HEK293 (cell line): Measurements from ENCODE around the gene TMEM164.

Source experiments
- CTCF ChIA-PET: fragments of 350-600 bp; formaldehyde crosslinking; extraction: SDS; loops from one replicate; lab custom pipeline; 2021; ENCODE audit warnings: antibody characterized with exemption; lab: Yijun Ruan, JAX
- POLR2A ChIA-PET: fragments of 300-600 bp; formaldehyde crosslinking; extraction: SDS; loops from one replicate; lab custom pipeline; 2020; ENCODE audit warnings: antibody characterized with exemption, inconsistent platforms; lab: Yijun Ruan, JAX
- H3K27ac ChIP-seq: fragments of 200-500 bp; sonication (Bioruptor generic); 2 replicates; pipeline ENCODE4 v1.5.1; 2014; ENCODE audit warnings: low read depth, low read length, control low read depth, inconsistent platforms; ENCODE audit errors: extremely low read depth
- H3K36me3 ChIP-seq, 2 experiments: fragments of 200-500 bp in 1 of 2; sonication (Bioruptor generic) in 1 of 2; 1 replicate in 1 of 2; 2 replicates in 1 of 2; pipeline ENCODE4 v1.5.1; 2014 to 2017; ENCODE audit warnings: inconsistent platforms in 2 of 2, low read length in 2 of 2; ENCODE audit not compliant: control insufficient read depth in 2 of 2, insufficient read depth in 1 of 2
- H3K4me1 ChIP-seq: fragments of 200-500 bp; sonication (Bioruptor generic); 2 replicates; pipeline ENCODE4 v1.5.1; 2014; ENCODE audit warnings: mild to moderate bottlenecking, low read length, inconsistent platforms; ENCODE audit not compliant: control insufficient read depth, insufficient read depth
- H3K4me3 ChIP-seq: 2 replicates; pipeline ENCODE4 v1.5.1; 2011; ENCODE audit warnings: low read depth, mild to moderate bottlenecking, control low read depth, low read length, moderate library complexity
- H3K9me3 ChIP-seq: fragments of 200-500 bp; sonication (Bioruptor generic); 2 replicates; pipeline ENCODE4 v1.5.1; 2014; ENCODE audit warnings: low read depth, low read length, inconsistent platforms; ENCODE audit not compliant: control insufficient read depth, insufficient read depth
- AEBP2 ChIP-seq: fragments of 450-650 bp; formaldehyde crosslinking; IDR thresholded peaks from 2 replicates; pipeline ENCODE4 v1.5.1; 2016; ENCODE audit warnings: missing biosample characterization, missing genetic modification characterization, borderline replicate concordance
- EGR2 ChIP-seq: fragments of 450-650 bp; formaldehyde crosslinking; IDR thresholded peaks from 2 replicates; pipeline ENCODE4 v1.5.1; 2016; ENCODE audit warnings: low read depth, missing biosample characterization, missing genetic modification characterization
- GLIS2 ChIP-seq: fragments of 450-650 bp; formaldehyde crosslinking; IDR thresholded peaks from 2 replicates; pipeline ENCODE4 v1.5.1; 2016; ENCODE audit warnings: missing biosample characterization, missing genetic modification characterization
- IKZF3 ChIP-seq: fragments of 450-650 bp; IDR thresholded peaks from 2 replicates; pipeline ENCODE4 v1.5.0; 2018; ENCODE audit warnings: missing biosample characterization, mild to moderate bottlenecking, missing genetic modification characterization, moderate library complexity
- KLF8 ChIP-seq: fragments of 450-650 bp; formaldehyde crosslinking; IDR thresholded peaks from 2 replicates; pipeline ENCODE4 v1.5.1; 2016; ENCODE audit warnings: missing biosample characterization, missing genetic modification characterization
- SETDB1 ChIP-seq: IDR thresholded peaks from one replicate; pipeline ENCODE4 v1.6.1; 2017; ENCODE audit warnings: mild to moderate bottlenecking, low read length, moderate library complexity, mixed read lengths; ENCODE audit not compliant: insufficient read length
- ZEB2 ChIP-seq: fragments of 450-650 bp; formaldehyde crosslinking; IDR thresholded peaks from 2 replicates; pipeline ENCODE4 v1.5.1; 2016; ENCODE audit warnings: missing biosample characterization, missing genetic modification characterization
- ZFHX2 ChIP-seq: fragments of 450-650 bp; formaldehyde crosslinking; conservative IDR thresholded peaks from 2 replicates; pipeline ENCODE4 v1.5.1; 2016; ENCODE audit warnings: missing biosample characterization, missing genetic modification characterization
- ZNF157 ChIP-seq: fragments of 450-650 bp; formaldehyde crosslinking; IDR thresholded peaks from 2 replicates; pipeline ENCODE4 v1.5.1; 2016; ENCODE audit warnings: missing biosample characterization, missing genetic modification characterization
- ZNF2 ChIP-seq: fragments of 450-650 bp; formaldehyde crosslinking; IDR thresholded peaks from 2 replicates; pipeline ENCODE4 v1.5.1; 2016; ENCODE audit warnings: missing biosample characterization, missing genetic modification characterization
- ZNF266 ChIP-seq: fragments of 450-650 bp; formaldehyde crosslinking; IDR thresholded peaks from 2 replicates; pipeline ENCODE4 v1.5.1; 2016; ENCODE audit warnings: missing biosample characterization, missing genetic modification characterization, low read depth
- ZNF302 ChIP-seq: fragments of 450-650 bp; formaldehyde crosslinking; IDR thresholded peaks from 2 replicates; pipeline ENCODE4 v1.5.1; 2016; ENCODE audit warnings: missing biosample characterization, missing genetic modification characterization, low read depth
- ZNF324 ChIP-seq: fragments of 450-650 bp; formaldehyde crosslinking; IDR thresholded peaks from 2 replicates; pipeline ENCODE4 v1.5.1; 2016; ENCODE audit warnings: missing biosample characterization, missing genetic modification characterization
- ZNF366 ChIP-seq: fragments of 450-650 bp; formaldehyde crosslinking; conservative IDR thresholded peaks from 2 replicates; pipeline ENCODE4 v1.5.1; 2016; ENCODE audit warnings: missing biosample characterization, missing genetic modification characterization
- ZNF398 ChIP-seq: fragments of 450-650 bp; formaldehyde crosslinking; IDR thresholded peaks from 2 replicates; pipeline ENCODE4 v1.5.1; 2017; ENCODE audit warnings: missing biosample characterization, missing genetic modification characterization
- ZNF488 ChIP-seq: fragments of 450-650 bp; formaldehyde crosslinking; IDR thresholded peaks from 2 replicates; pipeline ENCODE4 v1.5.1; 2016; ENCODE audit warnings: missing biosample characterization, missing genetic modification characterization
- ZNF510 ChIP-seq: fragments of 450-650 bp; formaldehyde crosslinking; IDR thresholded peaks from 2 replicates; pipeline ENCODE4 v1.5.1; 2018; ENCODE audit warnings: mild to moderate bottlenecking, missing genetic modification characterization, missing biosample characterization; ENCODE audit not compliant: insufficient replicate concordance
- ZNF513 ChIP-seq: fragments of 450-650 bp; IDR thresholded peaks from 2 replicates; pipeline ENCODE4 v1.5.1; 2018; ENCODE audit warnings: missing biosample characterization, missing genetic modification characterization
- ZNF571 ChIP-seq: fragments of 450-650 bp; formaldehyde crosslinking; IDR thresholded peaks from 2 replicates; pipeline ENCODE4 v1.5.0; 2017; ENCODE audit warnings: missing biosample characterization, missing genetic modification characterization
- ZNF580 ChIP-seq: fragments of 450-650 bp; formaldehyde crosslinking; IDR thresholded peaks from 2 replicates; pipeline ENCODE4 v1.5.1; 2016; ENCODE audit warnings: missing biosample characterization, missing genetic modification characterization
- ZNF596 ChIP-seq: fragments of 450-650 bp; IDR thresholded peaks from 2 replicates; pipeline ENCODE4 v1.5.0; 2018; ENCODE audit warnings: missing biosample characterization, mild to moderate bottlenecking, missing genetic modification characterization, moderate library complexity
- ZNF629 ChIP-seq: fragments of 450-650 bp; formaldehyde crosslinking; IDR thresholded peaks from 2 replicates; pipeline ENCODE4 v1.5.1; 2017; ENCODE audit warnings: missing biosample characterization, missing genetic modification characterization
- ZNF677 ChIP-seq: fragments of 450-650 bp; IDR thresholded peaks from 2 replicates; pipeline ENCODE4 v1.5.0; 2018; ENCODE audit warnings: missing biosample characterization, mild to moderate bottlenecking, missing genetic modification characterization, moderate library complexity
- ZNF692 ChIP-seq: fragments of 450-650 bp; formaldehyde crosslinking; IDR thresholded peaks from 2 replicates; pipeline ENCODE4 v1.5.1; 2016; ENCODE audit warnings: missing biosample characterization, missing genetic modification characterization
- ZNF768 ChIP-seq: fragments of 450-650 bp; formaldehyde crosslinking; IDR thresholded peaks from 2 replicates; pipeline ENCODE4 v1.5.1; 2018; ENCODE audit warnings: missing biosample characterization, mild to moderate bottlenecking, missing genetic modification characterization
- ZNF837 ChIP-seq: fragments of 450-650 bp; formaldehyde crosslinking; IDR thresholded peaks from 2 replicates; pipeline ENCODE4 v1.5.1; 2016; ENCODE audit warnings: missing biosample characterization, missing genetic modification characterization
- ZNF843 ChIP-seq: fragments of 450-650 bp; formaldehyde crosslinking; IDR thresholded peaks from 2 replicates; pipeline ENCODE4 v1.5.1; 2016; ENCODE audit warnings: missing biosample characterization, missing genetic modification characterization
- ZSCAN18 ChIP-seq: fragments of 450-650 bp; formaldehyde crosslinking; IDR thresholded peaks from 2 replicates; pipeline ENCODE4 v1.5.1; 2016; ENCODE audit warnings: missing biosample characterization, missing genetic modification characterization
- ZSCAN23 ChIP-seq: fragments of 450-650 bp; formaldehyde crosslinking; IDR thresholded peaks from 2 replicates; pipeline ENCODE4 v1.5.1; 2016; ENCODE audit warnings: missing biosample characterization, missing genetic modification characterization
- ZXDB ChIP-seq: fragments of 450-650 bp; formaldehyde crosslinking; IDR thresholded peaks from 2 replicates; pipeline ENCODE4 v1.5.1; 2016; ENCODE audit warnings: missing biosample characterization, missing genetic modification characterization

Gene TMEM164

GRCh38 chrX:110004731-110005369 lies 1.9 kb downstream of the TMEM164 start:
- Histone ChIP-seq H3K27ac (peak overlapping the region; percentile 29), H3K4me1 (peaks cover 3% of the 10 kb centered on the region), H3K9me3 (no peaks in the 10 kb centered on the region), H3K36me3 (no peaks in the 10 kb centered on the region), H3K4me3 (no peak overlapping the region)
- ChIA-PET CTCF (interaction anchor here (0.5 to 2.3 kb wide), 3 partner anchors 86 to 142 kb away, joined by 3 to 8 read pairs (median 3); no protein-coding TSS in a partner anchor), POLR2A (interaction anchor here (1.2 kb wide), 1 partner anchor 10 kb away, joined by 3 read pairs; no protein-coding TSS in a partner anchor)
- TF ChIP-seq ZNF677 (tag by site-specific recombination) (no peak), ZEB2 (tag by site-specific recombination) (no peak), ZNF366 (no peak), IKZF3 (tag by site-specific recombination) (0 out of 2 replicates have a peak, but pooled peaks have one; percentile 31), EGR2 (tag by site-specific recombination) (no peak), ZNF513 (0 out of 2 replicates have a peak, but pooled peaks have one; percentile 33), ZNF302 (tag by site-specific recombination) (no peak), ZNF843 (tag by site-specific recombination) (0 out of 2 replicates have a peak, but pooled peaks have one; percentile 27), ZNF692 (tag by site-specific recombination) (no peak), ZNF837 (tag by site-specific recombination) (no peak), ZNF324 (no peak), ZNF157 (tag by site-specific recombination) (no peak), ZNF629 (tag by site-specific recombination) (no peak), SETDB1 (no peak), ZNF510 (tag by site-specific recombination) (no peak), GLIS2 (tag by site-specific recombination) (no peak), ZNF2 (tag by site-specific recombination) (no peak), ZSCAN23 (tag by site-specific recombination) (no peak), ZNF768 (tag by site-specific recombination) (no peak), KLF8 (tag by site-specific recombination) (no peak), ZFHX2 (tag by site-specific recombination) (no peak), ZNF266 (tag by site-specific recombination) (no peak), ZNF580 (tag by site-specific recombination) (no peak), ZNF398 (tag by site-specific recombination) (no peak), ZNF596 (tag by site-specific recombination) (no peak), ZXDB (no peak), AEBP2 (tag by site-specific recombination) (no peak), ZNF488 (tag by site-specific recombination) (no peak), ZSCAN18 (tag by site-specific recombination) (no peak), ZNF571 (no peak)
